H1 (cell line): ENCODE results near the gene TRMT44.

Experiments
- ATF3 ChIP-seq: IDR thresholded peaks from 2 replicates; pipeline ENCODE4 v1.6.1; 2011; ENCODE audit warnings: low read depth, mild to moderate bottlenecking, low read length; ENCODE audit not compliant: insufficient read depth
- BACH1 ChIP-seq: IDR thresholded peaks from 2 replicates; pipeline ENCODE4 v1.6.1; 2012; ENCODE audit warnings: low read length, improper control_type of control experiment
- CTCF ChIP-seq, 3 experiments: IDR thresholded peaks; 1 replicate in 2 of 3; 2 replicates in 1 of 3; pipeline versions ENCODE4 v1.5.1 to v1.6.1; 2011; ENCODE audit warnings: low read length in 3 of 3, mild to moderate bottlenecking in 3 of 3, inconsistent platforms in 2 of 3, low read depth in 1 of 3, moderate library complexity in 1 of 3; ENCODE audit not compliant: insufficient read depth in 1 of 3; ENCODE audit errors: control extremely low read depth in 1 of 3
- EP300 ChIP-seq, 2 experiments: IDR thresholded peaks; 1 replicate in 1 of 2; 2 replicates in 1 of 2; pipeline ENCODE4 v1.6.1; 2011 to 2012; ENCODE audit warnings: low read depth in 2 of 2, low read length in 2 of 2, mild to moderate bottlenecking in 2 of 2, borderline replicate concordance in 1 of 2, inconsistent platforms in 1 of 2, moderate library complexity in 1 of 2
- GTF2F1 ChIP-seq: IDR thresholded peaks from 2 replicates; pipeline ENCODE4 v1.6.1; 2012; ENCODE audit warnings: low read depth, low read length, improper control_type of control experiment, borderline replicate concordance
- POLR2A ChIP-seq, 2 experiments: IDR thresholded peaks; 1 replicate in 1 of 2; 2 replicates in 1 of 2; pipeline ENCODE4 v1.6.1; 2011; ENCODE audit warnings: low read depth in 2 of 2, low read length in 2 of 2, mild to moderate bottlenecking in 2 of 2; ENCODE audit errors: control extremely low read depth in 1 of 2
- POLR2AphosphoS5 ChIP-seq: IDR thresholded peaks from 2 replicates; pipeline ENCODE4 v1.6.1; 2011; ENCODE audit warnings: low read depth, low read length
- RFX5 ChIP-seq: IDR thresholded peaks from 2 replicates; pipeline ENCODE4 v1.6.1; 2011; ENCODE audit warnings: low read depth, low read length, improper control_type of control experiment, borderline replicate concordance
- SRF ChIP-seq: IDR thresholded peaks from 2 replicates; pipeline ENCODE4 v1.6.1; 2011; ENCODE audit warnings: mild to moderate bottlenecking, low read depth, low read length, moderate library complexity
- YY1 ChIP-seq: IDR thresholded peaks from 2 replicates; pipeline ENCODE4 v1.6.1; 2011; ENCODE audit warnings: low read depth, mild to moderate bottlenecking, low read length

- no peak for TF ChIP-seq CTCF (IDR thresholded peaks at IDR 0.05; ENCODE audit: control extremely low read depth in 1 of 3, insufficient read depth in 1 of 3, low read depth in 1 of 3, low read length in 3 of 3)
- TF ChIP-seq POLR2A (IDR thresholded peaks at IDR 0.05; ENCODE audit: control extremely low read depth in 1 of 2, low read depth in 2 of 2, low read length in 2 of 2), result no peak
- TF ChIP-seq GTF2F1, result no peak
- no peak for TF ChIP-seq SRF
- no peak for TF ChIP-seq POLR2AphosphoS5
- TF ChIP-seq EP300 (IDR thresholded peaks at IDR 0.05; ENCODE audit: borderline replicate concordance in 1 of 2, low read depth in 2 of 2, low read length in 2 of 2), result no peak
- TF ChIP-seq ATF3, result no peak
- TF ChIP-seq BACH1, result no peak
- no peak for TF ChIP-seq YY1
- no peak for TF ChIP-seq RFX5
Observed at GRCh38 chr4:8402181-8402597, 38.4 kb upstream of the TRMT44 start.
